Activated B cell treated with CpG ODN at 0.5 μM for 24 hours (primary cell): ENCODE data around the gene C10orf53. TPM values are rescaled to one million over a fixed set of nuclear protein-coding genes. Genes with fewer than 3 reads are reported as not detected.

ENCODE experiments used
- ATAC-seq: fragments of 200-7000 bp; cut with Tn5 transposase; one replicate; pipeline ENCODE4 v1.10.0; 2021; ENCODE audit warnings: low read depth, mild to moderate bottlenecking, moderate library complexity
- CTCF ChIA-PET: fragments of 350-600 bp; sonication (Branson Sonifier 250); formaldehyde crosslinking; loops from one replicate; lab custom pipeline; 2021; ENCODE audit warnings: antibody characterized with exemption; lab: Charles Lee
- POLR2A ChIA-PET: fragments of 350-600 bp; sonication (Branson Sonifier 250); formaldehyde crosslinking; loops from one replicate; lab custom pipeline; 2021; ENCODE audit warnings: antibody characterized with exemption; lab: Charles Lee
- DNase-seq: peaks from one replicate; pipeline ENCODE4 v3.0.0; 2022
- H3K27ac Mint-ChIP-seq: one replicate; pipeline ENCODE4 v1.8.0; 2020; ENCODE audit warnings: mixed read lengths
- H3K27me3 Mint-ChIP-seq: one replicate; pipeline ENCODE4 v1.8.0; 2021; ENCODE audit warnings: mixed read lengths
- H3K36me3 Mint-ChIP-seq: one replicate; pipeline ENCODE4 v1.8.0; 2021; ENCODE audit warnings: low read depth, mixed read lengths
- H3K4me1 Mint-ChIP-seq: one replicate; pipeline ENCODE4 v1.8.0; 2021; ENCODE audit warnings: mixed read lengths
- H3K4me3 Mint-ChIP-seq: one replicate; pipeline ENCODE4 v1.8.0; 2020; ENCODE audit warnings: mild to moderate bottlenecking, mixed read lengths
- H3K9me3 Mint-ChIP-seq: one replicate; pipeline ENCODE4 v1.8.0; 2020; ENCODE audit warnings: mixed read lengths
- CTCF ChIP-seq: fragments of 200-600 bp; IDR thresholded peaks from one replicate; pipeline ENCODE4 v1.8.0; 2022; ENCODE audit warnings: antibody characterized with exemption, mild to moderate bottlenecking
- intact Hi-C: fragments of 100-400 bp; cut with micrococcal nuclease; formaldehyde crosslinking; loops from one replicate; pipeline ENCODE4 v1.15.1; 2024
- total RNA-seq: library from RNA; stranded (reverse); gene quantifications from 2 replicates; pipeline ENCODE4 v1.2.3, GENCODE V29; 2022

C10orf53 gene
- total RNA-seq, 1 donor from 2014 or later, result not detected

- Mint-ChIP-seq H3K27ac (no peak overlapping the region), H3K9me3 (no peaks in the 10 kb centered on the region), H3K27me3 (peaks cover 20% of the 10 kb centered on the region), H3K4me1 (peaks cover 8% of the 10 kb centered on the region), H3K4me3 (no peak overlapping the region), H3K36me3 (no peaks in the 10 kb centered on the region)
- POLR2A ChIA-PET, result no interaction called here
- CTCF ChIA-PET, result no interaction called here
- no peak for ATAC-seq
- TF ChIP-seq CTCF, result no peak
- DNase-seq, result no peak
- intact Hi-C loops, result no loop called here
Measured at GRCh38 chr10:49653273-49653929, 26.1 kb upstream of the C10orf53 start.

GRCh38 chr10:49654036-49654693 is 25.3 kb upstream of the C10orf53 start:
- H3K27me3 Mint-ChIP-seq, result peaks cover 20% of the 10 kb centered on the region
- ChIA-PET POLR2A (no interaction called here), CTCF (no interaction called here)
- no peaks in the 10 kb centered on the region for H3K36me3 Mint-ChIP-seq
- no peak overlapping the region for H3K4me3 Mint-ChIP-seq
- H3K9me3 Mint-ChIP-seq, result peaks cover 3% of the 10 kb centered on the region
- TF ChIP-seq CTCF, result no peak
- no peak overlapping the region for H3K27ac Mint-ChIP-seq
- ATAC-seq (no peak), DNase-seq (no peak)
- H3K4me1 Mint-ChIP-seq, result peaks cover 7% of the 10 kb centered on the region
- intact Hi-C loops, result no loop called here

- no peak for DNase-seq
- TF ChIP-seq CTCF, result no peak
Measured at GRCh38 chr10:49655099-49655498, 24.4 kb upstream of the C10orf53 start.

DNA sequence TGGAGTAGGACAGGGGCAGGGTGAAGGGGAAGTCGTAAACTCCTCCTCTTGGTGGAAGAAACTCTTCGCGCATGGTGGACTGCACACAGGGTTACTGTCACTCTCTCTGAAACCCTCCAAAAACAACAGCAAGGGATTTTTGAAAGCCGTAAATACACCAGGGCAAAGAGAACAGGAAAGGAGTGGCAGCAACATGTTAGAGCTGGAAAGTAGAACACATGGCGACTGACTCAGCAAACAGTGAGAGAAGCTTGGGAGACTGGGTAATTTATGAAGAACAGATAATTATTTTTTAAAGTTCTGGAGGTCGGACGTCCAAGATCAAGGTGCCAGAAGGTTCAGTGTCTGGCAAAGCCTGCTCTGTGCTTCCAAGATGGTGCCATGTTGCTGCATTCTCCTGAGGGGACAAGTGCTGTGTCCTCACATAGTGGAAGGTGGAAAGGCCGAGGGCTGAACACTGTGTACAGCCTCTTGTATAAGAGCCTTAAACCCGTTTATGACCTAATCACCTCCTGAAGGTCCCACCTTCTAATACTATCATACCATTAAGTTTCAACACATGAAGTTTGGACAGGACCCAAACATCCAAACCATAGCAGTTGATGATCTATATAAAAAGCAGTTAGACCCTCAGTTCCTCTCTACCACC is 22.5 kb upstream of the C10orf53 start:
- ATAC-seq (no peak), DNase-seq (no peak)
- intact Hi-C loops, result no loop called here
- Mint-ChIP-seq H3K4me1 (no peaks in the 10 kb centered on the region), H3K9me3 (peaks cover 7% of the 10 kb centered on the region), H3K36me3 (no peaks in the 10 kb centered on the region), H3K27me3 (peaks cover 14% of the 10 kb centered on the region), H3K4me3 (no peak overlapping the region), H3K27ac (no peak overlapping the region)
- ChIA-PET CTCF (no interaction called here), POLR2A (no interaction called here)
- TF ChIP-seq CTCF, result no peak

More at GRCh38 chr10:49655099-49655498, 24.4 kb upstream of the C10orf53 start:
- peaks cover under 1% of the 10 kb centered on the region for H3K4me1 Mint-ChIP-seq
- no peaks in the 10 kb centered on the region for H3K36me3 Mint-ChIP-seq
- no peak for ATAC-seq
- H3K27me3 Mint-ChIP-seq, result peaks cover 18% of the 10 kb centered on the region
- POLR2A ChIA-PET, result no interaction called here
- CTCF ChIA-PET, result no interaction called here
- intact Hi-C loops, result no loop called here
- peaks cover 7% of the 10 kb centered on the region for H3K9me3 Mint-ChIP-seq
- no peak overlapping the region for H3K4me3 Mint-ChIP-seq
- H3K27ac Mint-ChIP-seq, result no peak overlapping the region

- H3K4me1 Mint-ChIP-seq, result no peaks in the 10 kb centered on the region
- intact Hi-C loops, result no loop called here
- no peak overlapping the region for H3K27ac Mint-ChIP-seq
- no peak for DNase-seq
- no peak for ATAC-seq
- peaks cover 7% of the 10 kb centered on the region for H3K9me3 Mint-ChIP-seq
- TF ChIP-seq CTCF, result no peak
- H3K36me3 Mint-ChIP-seq, result no peaks in the 10 kb centered on the region
- H3K27me3 Mint-ChIP-seq, result peaks cover 11% of the 10 kb centered on the region
- ChIA-PET CTCF (no interaction called here), POLR2A (no interaction called here)
- H3K4me3 Mint-ChIP-seq, result no peak overlapping the region
Measured at GRCh38 chr10:49657606-49658005, 21.8 kb upstream of the C10orf53 start.
